Ishikawa (cell line): ENCODE data around the gene RRBP1.

Source experiments
- TCF12 ChIP-seq: IDR thresholded peaks from 2 replicates; pipeline ENCODE4 v1.6.1; 2012; ENCODE audit warnings: low read depth
- YY1 ChIP-seq: IDR thresholded peaks from 2 replicates; pipeline ENCODE4 v1.6.1; 2012; ENCODE audit warnings: low read depth

DNA sequence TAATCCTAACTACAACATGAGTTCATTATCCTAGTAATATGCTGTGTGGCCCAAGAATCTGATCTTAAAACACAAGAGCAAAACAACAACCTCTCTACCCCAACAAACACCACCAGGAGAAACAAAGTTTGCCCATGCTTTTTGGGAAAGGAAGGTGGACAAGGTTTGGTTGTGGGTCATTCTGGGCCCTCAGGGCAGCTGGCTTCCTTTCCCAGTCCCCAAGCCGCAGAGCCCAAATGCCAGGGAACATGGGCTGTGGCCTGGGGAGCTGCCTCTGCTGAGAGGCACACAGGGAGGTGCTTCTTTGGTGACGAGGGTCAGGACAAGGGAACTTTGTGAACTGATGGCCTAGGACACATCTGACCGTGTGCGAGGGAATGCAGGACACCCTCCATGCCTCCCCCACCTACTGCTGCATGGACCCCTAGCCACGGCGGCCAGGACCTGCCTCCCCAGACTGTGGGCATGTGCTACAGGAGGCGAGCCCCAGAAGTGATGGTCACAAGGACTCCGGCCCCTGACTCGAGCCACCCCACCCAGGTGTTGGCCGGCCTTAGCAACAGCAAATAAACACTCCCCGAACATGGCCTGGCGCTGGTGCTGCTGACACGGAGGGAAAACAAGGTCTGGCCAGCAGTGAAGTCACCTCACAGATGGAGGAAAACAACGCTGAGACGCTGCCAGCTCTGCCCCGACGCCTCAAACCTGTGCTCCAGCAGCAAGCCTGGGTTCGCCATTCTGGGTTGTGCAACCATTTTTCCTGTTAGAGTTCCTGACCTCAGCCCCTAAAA is 55.6 kb downstream of the RRBP1 start:
- TF ChIP-seq TCF12, result no peak
- TF ChIP-seq YY1, result no peak
